ENCODE data around the gene TMEM72.

- TF ChIP-seq CTCF (IDR thresholded peaks at IDR 0.05) = no peak
- TF ChIP-seq POLR2A (IDR thresholded peaks at IDR 0.05) = no peak
- no peak for TF ChIP-seq POLR2AphosphoS5 (IDR thresholded peaks at IDR 0.05)
Observed at GRCh38 chr10:44958196-44958897, 47.2 kb downstream of the TMEM72 start.
